Measurements from ENCODE around the gene IQCN.

- TF ChIP-seq EZH2 (IDR thresholded peaks at IDR 0.05; ENCODE audit: borderline replicate concordance, control insufficient read depth, low read depth, low read length): no peak
- TF ChIP-seq, protein P1, sequence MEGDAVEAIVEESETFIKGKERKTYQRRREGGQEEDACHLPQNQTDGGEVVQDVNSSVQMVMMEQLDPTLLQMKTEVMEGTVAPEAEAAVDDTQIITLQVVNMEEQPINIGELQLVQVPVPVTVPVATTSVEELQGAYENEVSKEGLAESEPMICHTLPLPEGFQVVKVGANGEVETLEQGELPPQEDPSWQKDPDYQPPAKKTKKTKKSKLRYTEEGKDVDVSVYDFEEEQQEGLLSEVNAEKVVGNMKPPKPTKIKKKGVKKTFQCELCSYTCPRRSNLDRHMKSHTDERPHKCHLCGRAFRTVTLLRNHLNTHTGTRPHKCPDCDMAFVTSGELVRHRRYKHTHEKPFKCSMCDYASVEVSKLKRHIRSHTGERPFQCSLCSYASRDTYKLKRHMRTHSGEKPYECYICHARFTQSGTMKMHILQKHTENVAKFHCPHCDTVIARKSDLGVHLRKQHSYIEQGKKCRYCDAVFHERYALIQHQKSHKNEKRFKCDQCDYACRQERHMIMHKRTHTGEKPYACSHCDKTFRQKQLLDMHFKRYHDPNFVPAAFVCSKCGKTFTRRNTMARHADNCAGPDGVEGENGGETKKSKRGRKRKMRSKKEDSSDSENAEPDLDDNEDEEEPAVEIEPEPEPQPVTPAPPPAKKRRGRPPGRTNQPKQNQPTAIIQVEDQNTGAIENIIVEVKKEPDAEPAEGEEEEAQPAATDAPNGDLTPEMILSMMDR (IDR thresholded peaks at IDR 0.05 in 2 of 3, conservative IDR thresholded peaks at IDR 0.05 in 1 of 3; ENCODE audit: control insufficient read depth in 2 of 3, extremely low read depth in 1 of 3, insufficient read depth in 1 of 3, low read depth in 3 of 3, low read length in 3 of 3): no peak
Measured at GRCh38 chr19:18261474-18261873, 12.8 kb downstream of the IQCN start.
